Activated CD8-positive, alpha-beta memory T cell treated with anti-CD3 and anti-CD28 coated beads, Interleukin-2, amount 50 U/mL, for 1 hour (primary cell): ENCODE data around the gene NPFF.

Experiments
- DNase-seq: peaks from one replicate; pipeline ENCODE4 v3.0.0-alpha.2; 2020; ENCODE audit errors: extremely low read depth

Gene NPFF

DNA sequence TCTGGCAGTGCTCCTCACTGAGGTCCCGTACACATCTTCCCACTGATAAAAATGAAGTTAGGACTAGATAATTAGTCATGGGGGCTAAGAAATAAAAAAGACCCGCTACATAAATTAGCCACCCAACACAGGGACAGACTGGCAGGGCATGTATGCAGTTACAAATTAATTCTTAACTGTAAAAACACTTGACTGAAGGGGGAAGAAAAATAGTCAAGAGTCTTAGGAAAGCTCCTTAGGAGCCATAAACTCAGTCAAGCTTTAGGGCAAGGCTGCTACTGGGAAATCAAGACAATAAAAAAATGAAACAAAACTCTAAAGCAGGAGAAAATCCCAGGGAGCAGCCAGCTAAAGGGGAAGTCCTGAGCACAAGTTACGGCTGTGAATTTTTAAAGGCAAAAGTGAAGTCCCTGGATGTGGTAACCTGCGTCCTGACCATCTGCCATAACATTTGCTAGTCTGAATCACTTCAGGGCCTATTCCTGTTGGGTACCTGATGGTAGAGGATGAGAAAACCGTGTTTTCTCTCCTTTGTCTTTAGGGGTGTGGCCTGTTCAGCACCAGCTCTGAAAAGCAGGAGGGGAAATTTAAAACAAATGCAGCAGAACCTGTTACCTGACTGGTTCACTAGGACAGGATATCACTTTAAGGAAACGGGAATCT, 7.5 kb upstream of the NPFF start:
- no peak for DNase-seq

GRCh38 chr12:53513712-53514410, 6.6 kb upstream of the NPFF start:
- no peak for DNase-seq

- DNase-seq = no peak
These were observed 3.0 kb upstream of the NPFF start for GRCh38 chr12:53510181-53510812.

GRCh38 chr12:53508534-53509170, 1.4 kb upstream of the NPFF start:
- DNase-seq = peak; percentile 43

- DNase-seq = no peak
These were observed 260 bp upstream of the NPFF start for GRCh38 chr12:53507603-53507885.

GRCh38 chr12:53506450-53506785, 866 bp downstream of the NPFF start:
- no peak for DNase-seq

- no peak for DNase-seq
These were observed 1.5 kb downstream of the NPFF start for GRCh38 chr12:53505555-53506449.

GRCh38 chr12:53505086-53505485, 2.2 kb downstream of the NPFF start:
- DNase-seq = no peak

- no peak for DNase-seq
These were observed 3.0 kb downstream of the NPFF start for GRCh38 chr12:53504004-53504920.

DNA sequence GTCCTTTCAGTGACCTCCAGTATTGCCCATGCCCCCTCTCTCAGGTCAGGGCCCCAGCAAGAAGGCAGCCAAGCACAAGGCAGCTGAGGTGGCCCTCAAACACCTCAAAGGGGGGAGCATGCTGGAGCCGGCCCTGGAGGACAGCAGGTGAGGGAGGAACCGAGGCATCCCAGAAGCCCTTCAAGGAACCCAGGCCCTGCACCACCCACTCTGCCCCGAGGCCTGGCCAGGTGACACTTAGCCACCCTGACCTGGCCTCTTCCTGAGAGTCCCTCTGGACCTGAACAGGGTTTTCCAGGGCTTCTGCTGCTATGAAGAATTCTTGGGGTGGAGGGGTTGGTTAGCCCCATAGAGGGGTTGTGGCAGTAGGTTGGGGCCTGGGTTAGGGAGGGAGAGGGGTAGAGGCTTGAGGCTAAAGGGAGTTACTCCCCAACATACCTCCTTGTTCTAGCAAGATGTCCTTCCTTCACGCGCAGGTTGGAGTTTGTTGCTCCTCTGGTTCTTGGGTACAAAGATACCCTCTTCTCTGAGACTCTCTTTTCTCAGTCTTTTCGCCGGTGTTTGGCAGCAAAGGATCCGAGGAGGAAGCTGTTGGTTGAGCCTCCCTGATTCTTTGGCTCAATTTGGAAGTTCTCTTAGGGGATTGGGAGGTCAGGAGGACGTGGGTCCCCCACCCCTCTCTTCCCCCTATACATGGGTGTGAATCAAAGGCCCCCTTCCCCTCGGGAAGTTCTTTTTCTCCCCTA, 4.1 kb downstream of the NPFF start:
- no peak for DNase-seq

DNA sequence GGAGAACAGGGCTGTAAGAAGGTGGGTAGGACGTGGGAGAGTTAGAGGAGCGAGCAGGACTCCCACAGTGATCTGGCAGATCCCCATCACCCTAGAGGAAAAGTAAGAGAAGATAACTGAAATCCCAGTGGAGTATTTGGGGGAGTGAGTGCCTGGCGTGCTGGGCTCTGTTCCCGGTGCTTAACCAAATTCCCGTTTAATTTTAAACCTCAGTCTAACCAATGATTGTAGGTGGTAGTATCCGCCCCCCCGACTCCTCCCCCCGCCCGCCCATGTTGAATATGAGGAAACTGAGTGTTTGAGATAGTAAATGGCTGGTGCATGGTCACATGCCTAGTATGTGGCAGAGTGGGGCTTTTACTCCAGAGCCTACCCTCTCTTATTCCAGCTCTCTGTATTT, 5.0 kb downstream of the NPFF start:
- no peak for DNase-seq

GRCh38 chr12:53501615-53502181, 5.6 kb downstream of the NPFF start:
- no peak for DNase-seq

GRCh38 chr12:53500776-53501614, 6.3 kb downstream of the NPFF start, which contains the start of gene TARBP2:
TSS of gene TARBP2 (plus strand) at chr12:53501283. CDS start at chr12:53501409, 126 bp downstream.
- DNase-seq = peak; percentile 95

DNA sequence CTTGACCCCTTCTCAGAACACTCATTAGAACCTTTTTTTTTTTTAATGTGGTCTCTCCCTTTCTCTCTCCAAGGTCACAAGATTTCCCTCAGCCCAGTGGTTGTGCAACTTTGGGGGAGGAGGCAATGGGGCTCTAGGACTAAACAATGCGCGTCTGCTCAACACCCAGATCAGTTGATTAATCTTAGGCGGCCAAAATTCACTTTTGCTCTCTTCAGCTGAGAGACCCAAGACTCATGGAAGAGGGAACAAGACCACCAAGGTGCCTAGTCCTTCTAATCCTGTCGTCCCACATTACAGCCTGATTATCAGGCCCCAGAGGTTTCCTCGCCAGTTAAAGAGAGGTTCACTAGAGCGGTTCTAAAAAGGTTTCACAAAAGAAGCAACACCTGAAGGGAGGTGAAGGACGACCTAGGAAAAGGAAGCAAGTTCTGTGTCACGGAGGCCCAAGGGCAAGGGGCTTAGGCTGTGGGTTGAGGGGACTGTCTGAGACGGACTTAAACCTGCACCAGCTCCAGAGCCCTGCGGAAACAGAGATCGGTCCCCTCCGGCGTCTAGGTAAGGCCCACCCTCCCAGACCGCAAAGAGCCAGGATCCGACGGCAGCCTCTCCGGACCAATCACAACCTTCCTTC, 7.0 kb downstream of the NPFF start:
- DNase-seq = no peak

DNA sequence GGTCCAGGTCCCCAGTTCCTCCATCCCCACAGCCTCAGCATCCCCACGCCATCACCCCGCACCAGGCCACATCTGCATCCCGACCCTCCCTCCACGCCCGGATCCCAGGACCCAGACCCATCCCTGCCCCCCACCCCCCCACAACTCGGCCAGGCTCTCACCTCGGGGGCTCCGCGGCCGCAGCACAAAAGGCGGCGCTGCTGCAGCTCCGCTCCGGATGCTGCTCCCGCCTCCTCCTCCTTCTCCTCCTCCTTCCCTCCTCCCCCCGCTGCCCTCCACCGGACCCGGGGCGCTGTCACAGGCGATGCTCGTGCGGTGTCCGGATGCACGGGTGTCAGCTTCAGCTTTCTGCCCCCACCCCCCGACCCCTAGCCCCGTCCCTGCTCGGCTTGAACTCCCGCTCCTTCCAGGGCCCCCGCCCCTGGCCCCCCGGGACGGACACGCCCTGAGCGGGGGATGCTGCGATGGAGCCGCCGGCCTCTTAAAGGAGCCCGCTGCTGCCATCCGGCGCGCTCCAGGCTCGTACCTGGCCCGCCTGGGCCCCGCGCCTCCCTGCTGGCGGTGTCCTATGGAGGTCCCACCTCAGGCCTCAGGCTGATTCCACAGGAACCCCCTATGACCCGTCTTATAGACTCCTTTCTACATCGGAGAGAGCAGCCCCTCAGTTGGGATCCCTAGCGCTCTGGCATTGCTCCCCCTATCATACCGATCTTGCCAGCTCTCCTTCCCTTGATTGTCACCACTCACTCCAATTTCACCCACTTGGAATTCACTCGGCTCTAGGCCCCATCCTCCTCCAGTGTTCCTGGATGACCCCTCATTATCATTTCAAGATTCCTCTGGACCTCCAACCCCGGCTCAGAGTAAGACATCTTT, 7.8 kb downstream of the NPFF start, which contains the start of gene MAP3K12:
MAP3K12 (minus strand) TSS at position 193 of the 876 bp plus-strand sequence. CDS start 12,067 bp downstream, outside the sequence.
- DNase-seq = no peak

DNA sequence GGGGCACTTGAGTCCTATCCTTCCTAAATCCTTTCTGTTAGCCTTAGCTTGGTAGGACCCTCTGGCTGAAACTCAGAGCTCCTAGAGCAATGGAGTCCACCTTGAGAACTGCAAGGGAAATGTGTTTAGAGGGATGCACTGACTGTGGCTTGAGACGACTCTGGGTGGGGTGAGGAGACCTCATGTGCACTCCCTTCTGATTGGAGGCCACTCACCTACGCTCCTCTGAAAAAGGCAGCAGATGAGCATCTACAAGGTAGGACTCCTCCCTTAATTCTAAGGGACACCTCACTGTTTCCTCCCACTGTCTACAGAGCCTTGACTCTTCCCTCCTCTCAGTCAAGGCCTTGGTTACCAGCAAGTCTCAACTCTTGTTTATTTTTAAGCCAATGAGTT, 9.1 kb downstream of the NPFF start:
- DNase-seq = no peak

GRCh38 chr12:53497461-53497860, 9.8 kb downstream of the NPFF start:
- no peak for DNase-seq
